Epithelial cell of proximal tubule (primary cell): ENCODE data around the gene HAGHL. TPM values are rescaled to one million over a fixed set of nuclear protein-coding genes. Genes with fewer than 3 reads are reported as not detected.

Source experiments
- DNase-seq: peaks from one replicate; pipeline ENCODE4 v3.0.0-alpha.2; 2011; ENCODE audit warnings: low read depth
- H3K4me3 ChIP-seq: 2 replicates; pipeline ENCODE4 v1.5.1; 2011; ENCODE audit warnings: low read depth, mild to moderate bottlenecking, low read length
- total RNA-seq: library from RNA; depleted of rRNA; stranded (reverse); fragments of >200 nt; gene quantifications from 2 replicates; pipeline ENCODE4 v1.2.3, GENCODE V29; 2015
- TF ChIP-seq, protein P1 (sequence below): conservative IDR thresholded peaks from 2 replicates; pipeline ENCODE4 v1.5.1; 2012; ENCODE audit warnings: low read depth, mild to moderate bottlenecking, low read length

Gene HAGHL, protein sequence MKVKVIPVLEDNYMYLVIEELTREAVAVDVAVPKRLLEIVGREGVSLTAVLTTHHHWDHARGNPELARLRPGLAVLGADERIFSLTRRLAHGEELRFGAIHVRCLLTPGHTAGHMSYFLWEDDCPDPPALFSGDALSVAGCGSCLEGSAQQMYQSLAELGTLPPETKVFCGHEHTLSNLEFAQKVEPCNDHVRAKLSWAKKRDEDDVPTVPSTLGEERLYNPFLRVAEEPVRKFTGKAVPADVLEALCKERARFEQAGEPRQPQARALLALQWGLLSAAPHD
- total RNA-seq: 15.5 and 16.3 TPM in 2 replicates

DNA sequence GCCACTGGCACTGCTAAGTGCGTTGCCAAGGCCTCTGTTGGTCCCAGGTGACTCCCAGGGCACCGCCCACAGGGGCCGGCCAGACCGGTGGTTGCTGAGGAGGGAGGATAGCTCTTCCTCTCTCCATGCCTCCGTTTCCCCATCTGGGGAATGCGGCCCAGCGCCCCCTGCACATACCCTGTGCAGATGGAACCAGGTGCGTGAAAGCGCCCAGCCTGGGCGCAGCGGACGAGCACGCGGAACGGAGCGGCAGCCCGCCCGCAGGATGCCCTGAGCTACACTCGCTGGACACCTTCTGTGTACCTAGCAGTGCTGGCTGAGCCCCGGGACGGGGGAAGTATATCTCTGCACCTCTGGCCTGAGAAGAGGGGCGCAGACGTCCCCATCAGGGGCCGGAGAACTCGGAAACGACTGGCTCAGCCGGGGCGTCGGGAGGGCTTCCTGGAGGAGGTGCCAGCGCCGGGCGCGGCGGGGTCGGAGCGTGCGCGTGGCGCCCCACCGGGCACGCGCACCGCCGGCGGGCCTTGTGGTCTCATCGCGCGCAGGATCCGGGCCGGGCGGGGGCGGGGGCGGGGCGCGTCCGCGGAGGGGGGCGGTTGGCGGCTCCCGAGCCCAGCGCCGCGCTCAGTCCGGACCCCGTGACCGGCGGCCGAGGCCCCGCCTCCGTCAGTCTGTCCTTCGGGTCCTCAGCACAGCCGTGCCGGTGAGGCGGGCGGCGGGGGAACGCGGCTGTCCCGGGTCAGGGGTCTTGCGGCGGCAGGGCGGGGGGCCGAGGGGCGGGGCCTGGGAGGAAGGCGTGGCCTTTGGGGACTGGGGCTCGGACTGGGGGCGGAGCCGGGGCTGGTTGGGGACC lies at the start of gene HAGHL, which contains the start of gene CCDC78:
Gene HAGHL (plus strand): TSS at position 669 of the 853 bp plus-strand sequence. CDS start 404 bp downstream, outside the sequence.
Gene CCDC78 (minus strand): TSS at position 6 of the 853 bp plus-strand sequence. CDS start 76 bp downstream, outside the sequence.
- DNase-seq: no peak
- TF ChIP-seq, protein P1, sequence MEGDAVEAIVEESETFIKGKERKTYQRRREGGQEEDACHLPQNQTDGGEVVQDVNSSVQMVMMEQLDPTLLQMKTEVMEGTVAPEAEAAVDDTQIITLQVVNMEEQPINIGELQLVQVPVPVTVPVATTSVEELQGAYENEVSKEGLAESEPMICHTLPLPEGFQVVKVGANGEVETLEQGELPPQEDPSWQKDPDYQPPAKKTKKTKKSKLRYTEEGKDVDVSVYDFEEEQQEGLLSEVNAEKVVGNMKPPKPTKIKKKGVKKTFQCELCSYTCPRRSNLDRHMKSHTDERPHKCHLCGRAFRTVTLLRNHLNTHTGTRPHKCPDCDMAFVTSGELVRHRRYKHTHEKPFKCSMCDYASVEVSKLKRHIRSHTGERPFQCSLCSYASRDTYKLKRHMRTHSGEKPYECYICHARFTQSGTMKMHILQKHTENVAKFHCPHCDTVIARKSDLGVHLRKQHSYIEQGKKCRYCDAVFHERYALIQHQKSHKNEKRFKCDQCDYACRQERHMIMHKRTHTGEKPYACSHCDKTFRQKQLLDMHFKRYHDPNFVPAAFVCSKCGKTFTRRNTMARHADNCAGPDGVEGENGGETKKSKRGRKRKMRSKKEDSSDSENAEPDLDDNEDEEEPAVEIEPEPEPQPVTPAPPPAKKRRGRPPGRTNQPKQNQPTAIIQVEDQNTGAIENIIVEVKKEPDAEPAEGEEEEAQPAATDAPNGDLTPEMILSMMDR: no peak
- peak within 1 kb of the TSS; percentile 81 for H3K4me3 ChIP-seq

DNA sequence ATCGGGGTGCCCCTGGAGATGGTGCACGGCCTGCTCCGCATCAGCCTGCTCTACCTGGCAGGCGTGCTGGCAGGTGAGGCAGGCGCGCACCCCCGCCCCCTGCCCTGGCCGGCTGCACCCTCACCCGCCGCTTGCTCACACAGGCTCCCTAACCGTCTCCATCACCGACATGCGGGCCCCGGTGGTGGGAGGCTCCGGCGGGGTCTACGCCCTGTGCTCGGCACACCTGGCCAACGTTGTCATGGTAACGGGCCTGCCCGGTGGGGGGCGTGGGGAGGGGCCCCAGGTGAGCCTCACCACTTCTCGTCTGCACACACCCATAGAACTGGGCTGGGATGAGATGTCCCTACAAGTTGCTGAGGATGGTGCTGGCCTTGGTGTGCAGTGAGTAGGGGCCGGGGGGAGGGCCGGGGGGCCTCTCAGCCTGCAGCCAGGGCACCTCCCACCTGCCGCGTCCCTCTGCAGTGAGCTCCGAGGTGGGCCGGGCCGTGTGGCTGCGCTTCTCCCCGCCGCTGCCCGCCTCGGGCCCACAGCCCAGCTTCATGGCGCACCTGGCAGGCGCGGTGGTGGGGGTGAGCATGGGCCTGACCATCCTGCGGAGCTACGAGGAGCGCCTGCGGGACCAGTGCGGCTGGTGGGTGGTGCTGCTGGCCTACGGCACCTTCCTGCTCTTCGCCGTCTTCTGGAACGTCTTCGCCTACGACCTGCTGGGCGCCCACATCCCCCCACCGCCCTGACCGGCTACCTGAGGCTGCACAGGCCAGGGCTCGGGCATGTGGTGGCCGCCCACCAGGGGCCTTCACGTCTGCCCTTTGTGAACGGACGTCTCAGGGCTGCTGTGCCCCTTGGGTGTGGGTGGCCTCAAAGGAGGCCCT lies 49.4 kb upstream of the HAGHL start:
- no peak overlapping the region for H3K4me3 ChIP-seq
- DNase-seq: no peak
- TF ChIP-seq, protein P1: no peak

DNA sequence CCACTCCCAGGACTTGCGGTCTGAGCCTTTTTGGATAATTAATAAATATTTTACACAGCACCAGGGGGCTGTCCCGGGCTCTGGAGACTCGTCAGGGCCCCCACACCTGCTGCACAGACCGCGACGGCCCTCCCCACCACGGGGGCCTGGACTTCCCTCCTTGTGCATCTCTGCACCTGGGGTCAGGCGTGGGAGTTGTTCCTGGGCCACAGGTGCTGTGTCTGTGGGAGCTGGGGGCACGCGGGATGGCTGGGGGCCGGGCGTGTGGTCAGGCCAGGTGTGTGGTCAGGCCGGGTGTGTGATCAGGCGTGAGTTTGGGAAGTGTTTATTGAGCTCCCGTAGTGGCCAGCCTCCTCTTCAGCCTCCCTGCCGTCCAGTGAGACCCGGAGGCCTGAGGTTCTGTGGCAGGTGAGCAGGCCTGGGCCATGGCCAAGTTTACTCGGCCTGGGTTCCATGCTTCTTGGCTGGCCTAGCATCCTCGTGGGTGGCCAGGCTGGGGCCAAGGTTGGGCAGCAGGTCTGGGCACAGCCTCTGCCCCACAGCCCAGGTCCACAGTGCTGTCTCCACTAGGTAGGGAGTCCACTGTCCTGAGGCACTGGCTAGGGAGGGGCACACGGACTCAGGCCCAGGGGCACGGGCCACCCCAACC lies 48.6 kb upstream of the HAGHL start:
- H3K4me3 ChIP-seq: no peak overlapping the region
- DNase-seq: no peak
- TF ChIP-seq, protein P1: no peak

DNA sequence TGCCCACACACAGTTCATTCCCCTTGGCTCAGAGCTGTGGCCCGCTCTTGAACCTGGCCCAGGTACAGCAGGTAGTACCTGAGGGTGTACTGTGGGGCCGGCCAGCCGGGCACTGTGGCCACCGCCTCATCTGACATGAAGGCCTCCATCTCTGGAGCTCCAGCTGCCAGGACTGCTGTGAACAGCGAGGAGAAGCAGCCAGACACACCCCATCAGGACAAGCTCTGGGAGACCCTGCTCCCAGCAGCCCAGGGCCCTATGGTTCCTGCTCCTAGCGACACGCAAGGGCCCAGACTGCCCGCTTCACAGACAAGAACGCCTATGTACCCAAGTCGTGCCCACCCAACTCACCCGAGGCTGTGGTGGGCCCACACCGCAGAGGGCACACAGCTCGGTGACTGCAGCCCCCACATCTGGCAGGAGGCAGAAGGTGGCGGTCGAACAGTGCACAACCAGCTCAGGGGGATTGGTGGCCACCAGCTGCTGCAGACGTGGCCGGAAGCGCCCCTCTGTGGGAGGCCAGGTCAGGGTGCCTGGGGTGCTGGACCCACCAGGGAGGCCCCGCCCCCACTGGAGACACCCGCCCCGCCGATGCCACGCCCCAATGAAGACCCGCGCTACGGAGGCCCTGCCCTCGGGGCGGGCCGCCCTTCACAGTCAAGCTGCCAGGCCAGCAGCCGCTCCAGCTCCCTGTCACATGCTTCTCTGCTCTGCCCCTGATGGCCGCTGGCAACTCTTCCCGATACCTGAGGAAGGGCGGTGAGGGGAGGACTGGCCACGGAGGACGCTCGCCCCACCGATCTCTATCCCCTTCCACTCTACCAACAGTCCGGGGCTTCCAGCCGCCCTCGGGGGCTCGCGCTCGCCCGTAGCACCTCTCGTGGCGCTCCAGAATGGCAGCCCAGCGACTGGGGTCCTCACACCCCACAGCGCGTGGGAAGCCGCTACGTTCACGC lies 47.8 kb upstream of the HAGHL start:
- DNase-seq: no peak
- TF ChIP-seq, protein P1: no peak
- H3K4me3 ChIP-seq: peak overlapping the region; percentile 57

DNA sequence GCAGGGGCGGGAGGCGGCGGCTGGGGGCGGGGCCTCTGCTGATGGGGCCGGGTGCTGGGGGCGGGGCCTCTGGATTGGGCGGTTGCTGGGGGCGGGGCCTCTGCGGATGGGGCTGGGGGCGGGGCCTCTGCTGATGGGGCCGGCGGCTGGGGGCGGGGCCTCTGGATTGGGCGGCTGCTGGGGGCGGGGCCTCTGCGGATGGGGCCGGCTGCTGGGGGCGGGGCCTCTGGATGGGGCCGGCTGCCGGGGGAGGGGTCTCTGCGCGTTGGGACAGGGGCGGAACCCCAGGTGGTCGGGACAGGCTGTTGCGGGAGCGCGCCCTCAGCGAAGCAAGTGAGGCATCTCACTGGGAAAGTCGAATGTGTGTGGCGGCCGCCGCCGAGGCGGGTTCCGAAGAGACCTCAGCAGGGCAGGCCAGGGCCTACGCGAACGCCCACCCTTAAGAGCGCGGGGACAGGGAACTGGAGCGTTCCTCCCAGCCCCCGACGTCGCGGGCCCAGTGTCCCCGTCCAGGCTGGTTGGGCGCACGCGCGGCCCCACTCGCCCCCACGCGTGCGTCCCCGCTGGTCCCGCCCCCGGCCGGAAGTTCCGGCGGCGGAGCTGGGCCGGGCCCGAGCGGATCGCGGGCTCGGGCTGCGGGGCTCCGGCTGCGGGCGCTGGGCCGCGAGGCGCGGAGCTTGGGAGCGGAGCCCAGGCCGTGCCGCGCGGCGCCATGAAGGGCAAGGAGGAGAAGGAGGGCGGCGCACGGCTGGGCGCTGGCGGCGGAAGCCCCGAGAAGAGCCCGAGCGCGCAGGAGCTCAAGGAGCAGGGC lies 46.9 kb upstream of the HAGHL start, which contains the start of gene STUB1:
Gene STUB1 (plus strand): TSS at position 597 of the 811 bp plus-strand sequence. CDS start 116 bp downstream, at position 713.
- TF ChIP-seq, protein P1: no peak
- DNase-seq: no peak
- peak within 1 kb of the TSS; percentile 84 for H3K4me3 ChIP-seq
